Epithelial cell of proximal tubule (primary cell): ENCODE results near the gene PGLYRP1. TPM values are rescaled to one million over a fixed set of nuclear protein-coding genes. Genes with fewer than 3 reads are reported as not detected.

Source experiments
- DNase-seq: peaks from one replicate; pipeline ENCODE4 v3.0.0-alpha.2; 2011; ENCODE audit warnings: low read depth
- H3K4me3 ChIP-seq: 2 replicates; pipeline ENCODE4 v1.5.1; 2011; ENCODE audit warnings: low read depth, mild to moderate bottlenecking, low read length
- CTCF ChIP-seq: conservative IDR thresholded peaks from 2 replicates; pipeline ENCODE4 v1.5.1; 2012; ENCODE audit warnings: low read depth, mild to moderate bottlenecking, low read length
- total RNA-seq: library from RNA; depleted of rRNA; stranded (reverse); fragments of >200 nt; gene quantifications from 2 replicates; pipeline ENCODE4 v1.2.3, GENCODE V29; 2015

The PGLYRP1 gene
- total RNA-seq, 1 donor from 2014 or later = not detected

GRCh38 chr19:46042252-46042883, 19.5 kb upstream of the PGLYRP1 start:
- H3K4me3 ChIP-seq = no peak overlapping the region
- TF ChIP-seq CTCF = no peak
- DNase-seq = no peak

GRCh38 chr19:46040952-46041500, 18.2 kb upstream of the PGLYRP1 start, which contains the start of gene IGFL4:
Gene IGFL4 (minus strand): TSS chr19:46041002. CDS start chr19:46040962, 40 bp downstream.
- no peak for TF ChIP-seq CTCF
- H3K4me3 ChIP-seq = no peak within 1 kb of the TSS
- DNase-seq = no peak

- no peak overlapping the region for H3K4me3 ChIP-seq
- DNase-seq = no peak
- no peak for TF ChIP-seq CTCF
Measured at GRCh38 chr19:46040125-46040524, 17.3 kb upstream of the PGLYRP1 start.

GRCh38 chr19:46036744-46037128, 13.9 kb upstream of the PGLYRP1 start:
- no peak for DNase-seq
- TF ChIP-seq CTCF = no peak
- no peak overlapping the region for H3K4me3 ChIP-seq

GRCh38 chr19:46035986-46036743, 13.3 kb upstream of the PGLYRP1 start:
- no peak for DNase-seq
- H3K4me3 ChIP-seq = no peak overlapping the region
- TF ChIP-seq CTCF = no peak

GRCh38 chr19:46035546-46035945, 12.7 kb upstream of the PGLYRP1 start:
- no peak overlapping the region for H3K4me3 ChIP-seq
- no peak for TF ChIP-seq CTCF
- no peak for DNase-seq
